Transverse colon (tissue), 4 donors: ENCODE data around the gene PRIM2.
"Not testable (repeated sequence)": the region's sequence is repeated elsewhere in the genome, so short reads cannot be mapped to it uniquely, and the experiment has no call there.

Experiments used
- CTCF ChIP-seq, 5 experiments: fragments of 200-600 bp in 3 of 5; fragments of 450-650 bp in 2 of 5; sonication (generic) in 3 of 5; IDR thresholded peaks; 1 replicate in 2 of 5; 2 replicates in 3 of 5; pipeline ENCODE4 v1.5.1; 2016 to 2017; ENCODE audit warnings: antibody characterized with exemption in 5 of 5, inconsistent platforms in 3 of 5, mild to moderate bottlenecking in 2 of 5, moderate library complexity in 1 of 5
- EP300 ChIP-seq: sonication (generic); formaldehyde crosslinking; IDR thresholded peaks from one replicate; pipeline ENCODE4 v1.6.1; 2017; ENCODE audit warnings: antibody characterized with exemption, low read depth
- POLR2A ChIP-seq: fragments of 450-650 bp; IDR thresholded peaks from one replicate; pipeline ENCODE4 v1.6.1; 2016; ENCODE audit warnings: antibody characterized with exemption, mild to moderate bottlenecking, moderate library complexity
- POLR2AphosphoS5 ChIP-seq, 3 donors: sonication (generic); formaldehyde crosslinking; IDR thresholded peaks; one replicate each; pipeline ENCODE4 v1.6.1; 2016; ENCODE audit warnings: antibody characterized with exemption in 3 of 3

GRCh38 chr6:57350443-57350842 is 33.0 kb downstream of the PRIM2 start:
- TF ChIP-seq POLR2A; CTCF (IDR thresholded peaks at IDR 0.05); EP300; POLR2AphosphoS5 (IDR thresholded peaks at IDR 0.05): not testable (repeated sequence)
